KMS-11 (cell line): ENCODE results near the gene DDAH1.

Experiments
- H2AFZ ChIP-seq: fragments of 200-600 bp; sonication (generic); 2 replicates; pipeline ENCODE4 v1.6.1; 2016; ENCODE audit warnings: antibody characterized with exemption, mixed run types, low read depth
- H3K27ac ChIP-seq: fragments of 200-600 bp; sonication (generic); 2 replicates; pipeline ENCODE4 v1.6.1; 2016; ENCODE audit warnings: mild to moderate bottlenecking, mixed run types
- H3K27me3 ChIP-seq: fragments of 200-600 bp; sonication (generic); 2 replicates; pipeline ENCODE4 v1.6.1; 2017; ENCODE audit warnings: mild to moderate bottlenecking, low read depth, mixed run types, moderate library complexity; ENCODE audit not compliant: insufficient read depth
- H3K36me3 ChIP-seq: fragments of 200-600 bp; sonication (generic); 2 replicates; pipeline ENCODE4 v1.6.1; 2017; ENCODE audit warnings: mild to moderate bottlenecking, mixed run types; ENCODE audit not compliant: insufficient read depth
- H3K4me1 ChIP-seq: fragments of 200-600 bp; sonication (generic); 2 replicates; pipeline ENCODE4 v1.6.1; 2016; ENCODE audit warnings: mild to moderate bottlenecking, low read depth, mixed run types; ENCODE audit not compliant: poor library complexity, severe bottlenecking
- H3K4me2 ChIP-seq: fragments of 200-600 bp; sonication (generic); 2 replicates; pipeline ENCODE4 v1.7.0; 2016; ENCODE audit warnings: mild to moderate bottlenecking, mixed run types
- H3K4me3 ChIP-seq: fragments of 200-600 bp; sonication (generic); IDR thresholded peaks from 2 replicates; pipeline ENCODE4 v1.6.1; 2017; ENCODE audit warnings: low read depth, low read length, mixed read lengths; ENCODE audit not compliant: insufficient read depth
- H3K79me2 ChIP-seq: fragments of 200-600 bp; sonication (generic); 2 replicates; pipeline ENCODE4 v1.6.1; 2016; ENCODE audit warnings: low read depth, mixed run types; ENCODE audit not compliant: insufficient read depth
- H3K9ac ChIP-seq: fragments of 200-600 bp; sonication (generic); 2 replicates; pipeline ENCODE4 v1.6.1; 2016; ENCODE audit warnings: mild to moderate bottlenecking, mixed run types
- H4K20me1 ChIP-seq: fragments of 200-600 bp; sonication (generic); 2 replicates; pipeline ENCODE4 v1.6.1; 2016; ENCODE audit warnings: mild to moderate bottlenecking, mixed run types; ENCODE audit not compliant: insufficient read depth
- CTCF ChIP-seq: fragments of 200-600 bp; sonication (generic); conservative IDR thresholded peaks from 2 replicates; pipeline ENCODE4 v1.6.1; 2017; ENCODE audit warnings: low read depth, mild to moderate bottlenecking, antibody characterized with exemption, low read length, moderate library complexity, mixed read lengths

DDAH1 gene

GRCh38 chr1:85333186-85333585 is 131.8 kb downstream of the DDAH1 start:
- no peak for TF ChIP-seq CTCF
- H3K4me1 ChIP-seq: peaks cover 12% of the 10 kb centered on the region
- H3K4me3 ChIP-seq: no peak overlapping the region
- H3K4me2 ChIP-seq: no peak overlapping the region
- H3K9ac ChIP-seq: no peak overlapping the region
- H3K27me3 ChIP-seq: no peaks in the 10 kb centered on the region
- H2AFZ ChIP-seq: no peak overlapping the region
- H3K36me3 ChIP-seq: no peaks in the 10 kb centered on the region
- no peaks in the 10 kb centered on the region for H4K20me1 ChIP-seq
- no peaks in the 10 kb centered on the region for H3K79me2 ChIP-seq
- no peak overlapping the region for H3K27ac ChIP-seq

GRCh38 chr1:85332575-85332974 is 132.4 kb downstream of the DDAH1 start:
- H4K20me1 ChIP-seq: no peaks in the 10 kb centered on the region
- H3K4me2 ChIP-seq: no peak overlapping the region
- H2AFZ ChIP-seq: no peak overlapping the region
- H3K27ac ChIP-seq: no peak overlapping the region
- H3K9ac ChIP-seq: no peak overlapping the region
- H3K27me3 ChIP-seq: no peaks in the 10 kb centered on the region
- no peaks in the 10 kb centered on the region for H3K79me2 ChIP-seq
- no peak overlapping the region for H3K4me3 ChIP-seq
- H3K36me3 ChIP-seq: no peaks in the 10 kb centered on the region
- H3K4me1 ChIP-seq: peaks cover 12% of the 10 kb centered on the region
- no peak for TF ChIP-seq CTCF

- no peaks in the 10 kb centered on the region for H3K36me3 ChIP-seq
- peaks cover 12% of the 10 kb centered on the region for H3K4me1 ChIP-seq
- no peaks in the 10 kb centered on the region for H4K20me1 ChIP-seq
- H3K4me2 ChIP-seq: no peak overlapping the region
- H2AFZ ChIP-seq: no peak overlapping the region
- H3K9ac ChIP-seq: no peak overlapping the region
- H3K27ac ChIP-seq: no peak overlapping the region
- no peak overlapping the region for H3K4me3 ChIP-seq
- no peak for TF ChIP-seq CTCF
- H3K27me3 ChIP-seq: no peaks in the 10 kb centered on the region
- no peaks in the 10 kb centered on the region for H3K79me2 ChIP-seq
Measured at GRCh38 chr1:85330711-85331290, 134.2 kb downstream of the DDAH1 start.

- no peaks in the 10 kb centered on the region for H3K79me2 ChIP-seq
- no peak overlapping the region for H3K4me2 ChIP-seq
- H3K4me3 ChIP-seq: no peak overlapping the region
- TF ChIP-seq CTCF: no peak
- no peaks in the 10 kb centered on the region for H4K20me1 ChIP-seq
- H2AFZ ChIP-seq: no peak overlapping the region
- no peaks in the 10 kb centered on the region for H3K36me3 ChIP-seq
- peaks cover 8% of the 10 kb centered on the region for H3K4me1 ChIP-seq
- H3K27ac ChIP-seq: no peak overlapping the region
- H3K27me3 ChIP-seq: no peaks in the 10 kb centered on the region
- H3K9ac ChIP-seq: no peak overlapping the region
Measured at GRCh38 chr1:85330214-85330631, 134.7 kb downstream of the DDAH1 start.
